Fibroblast of lung (primary cell): ENCODE data around the gene PSMB11.

Experiments
- CTCF ChIP-seq, 2 donors: IDR thresholded peaks in 1 of 2; conservative IDR thresholded peaks in 1 of 2; 1 replicate in 1 of 2; 2 replicates in 1 of 2; pipeline ENCODE4 v1.5.1; 2011 to 2012; ENCODE audit warnings: low read length in 2 of 2, control low read depth in 1 of 2, inconsistent platforms in 1 of 2, low read depth in 1 of 2, mild to moderate bottlenecking in 1 of 2
- EZH2 ChIP-seq: IDR thresholded peaks from 2 replicates; pipeline ENCODE4 v1.5.1; 2012; ENCODE audit warnings: low read length, control low read depth, mild to moderate bottlenecking; ENCODE audit errors: missing control alignments

GRCh38 chr14:23006188-23006534, 35.9 kb upstream of the PSMB11 start:
- no peak for TF ChIP-seq CTCF (conservative IDR thresholded peaks at IDR 0.05 in 1 of 2, IDR thresholded peaks at IDR 0.05 in 1 of 2; ENCODE audit: low read depth in 1 of 2, low read length in 2 of 2)
- no peak for TF ChIP-seq EZH2
